Measurements from ENCODE around the gene PDE4D.

DNA sequence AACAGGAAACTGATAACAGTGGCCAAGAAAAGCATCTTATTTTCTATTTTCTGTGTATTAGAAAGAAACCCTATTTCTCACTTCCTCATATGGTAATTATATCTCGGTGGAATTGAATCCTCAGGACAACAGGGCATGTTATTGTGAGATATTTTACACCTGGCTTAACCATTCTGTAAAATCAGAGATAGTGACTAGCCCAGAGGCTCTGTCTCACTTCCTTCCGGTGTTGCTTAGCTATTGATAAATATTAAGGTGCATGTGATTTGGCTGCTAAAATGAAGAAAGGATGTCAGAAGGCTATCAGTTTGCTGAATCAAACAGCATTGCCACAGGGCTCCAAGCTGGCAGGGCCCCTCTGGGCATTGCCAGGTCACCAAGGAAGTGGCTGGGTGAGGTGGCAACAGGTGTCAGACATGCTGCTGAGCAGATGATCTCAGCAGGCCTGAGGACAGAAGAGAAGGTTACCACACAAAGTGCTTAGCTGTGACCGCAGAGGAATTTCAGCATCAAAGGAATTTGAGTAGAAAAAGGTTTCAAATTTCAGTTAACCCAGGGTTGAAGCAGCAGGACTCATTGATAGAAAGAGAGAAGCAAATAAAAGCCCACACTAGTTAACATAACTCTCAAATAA lies 330.7 kb downstream of the PDE4D start:
- TF ChIP-seq, protein P1, sequence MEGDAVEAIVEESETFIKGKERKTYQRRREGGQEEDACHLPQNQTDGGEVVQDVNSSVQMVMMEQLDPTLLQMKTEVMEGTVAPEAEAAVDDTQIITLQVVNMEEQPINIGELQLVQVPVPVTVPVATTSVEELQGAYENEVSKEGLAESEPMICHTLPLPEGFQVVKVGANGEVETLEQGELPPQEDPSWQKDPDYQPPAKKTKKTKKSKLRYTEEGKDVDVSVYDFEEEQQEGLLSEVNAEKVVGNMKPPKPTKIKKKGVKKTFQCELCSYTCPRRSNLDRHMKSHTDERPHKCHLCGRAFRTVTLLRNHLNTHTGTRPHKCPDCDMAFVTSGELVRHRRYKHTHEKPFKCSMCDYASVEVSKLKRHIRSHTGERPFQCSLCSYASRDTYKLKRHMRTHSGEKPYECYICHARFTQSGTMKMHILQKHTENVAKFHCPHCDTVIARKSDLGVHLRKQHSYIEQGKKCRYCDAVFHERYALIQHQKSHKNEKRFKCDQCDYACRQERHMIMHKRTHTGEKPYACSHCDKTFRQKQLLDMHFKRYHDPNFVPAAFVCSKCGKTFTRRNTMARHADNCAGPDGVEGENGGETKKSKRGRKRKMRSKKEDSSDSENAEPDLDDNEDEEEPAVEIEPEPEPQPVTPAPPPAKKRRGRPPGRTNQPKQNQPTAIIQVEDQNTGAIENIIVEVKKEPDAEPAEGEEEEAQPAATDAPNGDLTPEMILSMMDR (conservative IDR thresholded peaks at IDR 0.05; ENCODE audit: low read depth, low read length): no peak
- no peak for TF ChIP-seq EZH2 (IDR thresholded peaks at IDR 0.05; ENCODE audit: borderline replicate concordance, low read depth, low read length, poor library complexity, severe bottlenecking)
